ENCODE measurements around the gene PHPT1.

Gene PHPT1

GRCh38 chr9:136854842-136855460, 5.7 kb downstream of the PHPT1 start:
- TF ChIP-seq ZNF274 (IDR thresholded peaks at IDR 0.05; ENCODE audit: low read depth, low read length), result no peak
- no peak overlapping the region for H3K4me3 ChIP-seq (ENCODE audit: low read length)

- no peak for TF ChIP-seq ZNF274 (IDR thresholded peaks at IDR 0.05; ENCODE audit: low read depth, low read length)
- H3K4me3 ChIP-seq (ENCODE audit: low read length), result no peak overlapping the region
Measured at GRCh38 chr9:136855461-136856078, 6.4 kb downstream of the PHPT1 start.

- H3K4me3 ChIP-seq (ENCODE audit: low read length), result no peak overlapping the region
- TF ChIP-seq ZNF274 (IDR thresholded peaks at IDR 0.05; ENCODE audit: low read depth, low read length), result no peak
Measured at GRCh38 chr9:136856079-136856476, 6.9 kb downstream of the PHPT1 start.

DNA sequence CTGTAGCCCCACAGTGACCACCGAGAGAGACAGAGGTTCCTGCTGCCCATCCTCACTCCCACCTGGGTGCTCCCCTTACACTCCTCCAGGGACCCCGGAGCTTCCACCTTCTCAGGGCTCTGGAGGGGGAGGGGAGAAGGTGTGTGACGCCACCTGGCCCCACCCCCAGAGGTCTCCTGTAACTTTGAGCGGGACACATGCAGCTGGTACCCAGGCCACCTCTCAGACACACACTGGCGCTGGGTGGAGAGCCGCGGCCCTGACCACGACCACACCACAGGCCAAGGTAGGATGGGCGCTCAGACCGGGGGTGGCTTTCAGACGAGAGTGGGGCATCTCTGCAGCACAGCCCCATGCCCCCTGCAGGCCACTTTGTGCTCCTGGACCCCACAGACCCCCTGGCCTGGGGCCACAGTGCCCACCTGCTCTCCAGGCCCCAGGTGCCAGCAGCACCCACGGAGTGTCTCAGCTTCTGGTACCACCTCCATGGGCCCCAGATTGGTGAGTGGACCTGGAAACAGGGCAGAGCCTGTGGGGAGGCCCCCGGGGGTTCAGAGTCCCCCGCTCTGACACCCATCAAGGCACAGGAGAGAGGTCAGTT, 7.4 kb downstream of the PHPT1 start:
- H3K4me3 ChIP-seq (ENCODE audit: low read length), result no peak overlapping the region
- no peak for TF ChIP-seq ZNF274 (IDR thresholded peaks at IDR 0.05; ENCODE audit: low read depth, low read length)

- no peak overlapping the region for H3K4me3 ChIP-seq (ENCODE audit: low read length)
- no peak for TF ChIP-seq ZNF274 (IDR thresholded peaks at IDR 0.05; ENCODE audit: low read depth, low read length)
Measured at GRCh38 chr9:136857166-136857565, 8.0 kb downstream of the PHPT1 start.

DNA sequence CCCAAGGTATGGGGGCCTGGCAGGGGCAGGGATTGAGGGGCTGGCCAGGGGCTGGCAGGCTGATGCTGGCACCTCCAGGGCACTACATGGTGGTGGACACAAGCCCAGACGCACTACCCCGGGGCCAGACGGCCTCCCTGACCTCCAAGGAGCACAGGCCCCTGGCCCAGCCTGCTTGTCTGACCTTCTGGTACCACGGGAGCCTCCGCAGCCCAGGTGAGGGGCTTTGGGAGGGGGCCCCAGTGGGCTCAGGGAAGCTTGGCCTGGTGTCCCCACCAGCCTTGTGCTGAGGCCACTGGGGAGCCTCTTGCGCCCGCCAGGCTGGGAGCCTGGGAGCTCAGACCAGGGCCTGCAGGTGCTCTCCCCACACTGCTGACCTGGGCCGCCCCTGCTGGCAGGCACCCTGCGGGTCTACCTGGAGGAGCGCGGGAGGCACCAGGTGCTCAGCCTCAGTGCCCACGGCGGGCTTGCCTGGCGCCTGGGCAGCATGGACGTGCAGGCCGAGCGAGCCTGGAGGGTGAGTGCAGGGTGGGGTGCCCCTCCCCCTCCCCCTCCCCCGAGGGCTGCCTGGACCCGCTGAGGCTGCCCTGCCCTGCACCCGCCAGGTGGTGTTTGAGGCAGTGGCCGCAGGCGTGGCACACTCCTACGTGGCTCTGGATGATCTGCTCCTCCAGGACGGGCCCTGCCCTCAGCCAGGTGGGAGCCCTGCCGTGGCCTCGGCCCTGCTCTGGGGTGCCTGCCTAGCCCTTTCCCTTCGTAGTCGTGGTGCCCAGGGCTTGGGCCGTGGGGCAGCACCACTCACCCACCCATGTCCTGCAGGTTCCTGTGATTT, 8.6 kb downstream of the PHPT1 start:
- TF ChIP-seq ZNF274 (IDR thresholded peaks at IDR 0.05; ENCODE audit: low read depth, low read length), result no peak
- H3K4me3 ChIP-seq (ENCODE audit: low read length), result no peak overlapping the region

- TF ChIP-seq ZNF274 (IDR thresholded peaks at IDR 0.05; ENCODE audit: low read depth, low read length), result no peak
- no peak overlapping the region for H3K4me3 ChIP-seq (ENCODE audit: low read length)
Measured at GRCh38 chr9:136858452-136858843, 9.2 kb downstream of the PHPT1 start.

DNA sequence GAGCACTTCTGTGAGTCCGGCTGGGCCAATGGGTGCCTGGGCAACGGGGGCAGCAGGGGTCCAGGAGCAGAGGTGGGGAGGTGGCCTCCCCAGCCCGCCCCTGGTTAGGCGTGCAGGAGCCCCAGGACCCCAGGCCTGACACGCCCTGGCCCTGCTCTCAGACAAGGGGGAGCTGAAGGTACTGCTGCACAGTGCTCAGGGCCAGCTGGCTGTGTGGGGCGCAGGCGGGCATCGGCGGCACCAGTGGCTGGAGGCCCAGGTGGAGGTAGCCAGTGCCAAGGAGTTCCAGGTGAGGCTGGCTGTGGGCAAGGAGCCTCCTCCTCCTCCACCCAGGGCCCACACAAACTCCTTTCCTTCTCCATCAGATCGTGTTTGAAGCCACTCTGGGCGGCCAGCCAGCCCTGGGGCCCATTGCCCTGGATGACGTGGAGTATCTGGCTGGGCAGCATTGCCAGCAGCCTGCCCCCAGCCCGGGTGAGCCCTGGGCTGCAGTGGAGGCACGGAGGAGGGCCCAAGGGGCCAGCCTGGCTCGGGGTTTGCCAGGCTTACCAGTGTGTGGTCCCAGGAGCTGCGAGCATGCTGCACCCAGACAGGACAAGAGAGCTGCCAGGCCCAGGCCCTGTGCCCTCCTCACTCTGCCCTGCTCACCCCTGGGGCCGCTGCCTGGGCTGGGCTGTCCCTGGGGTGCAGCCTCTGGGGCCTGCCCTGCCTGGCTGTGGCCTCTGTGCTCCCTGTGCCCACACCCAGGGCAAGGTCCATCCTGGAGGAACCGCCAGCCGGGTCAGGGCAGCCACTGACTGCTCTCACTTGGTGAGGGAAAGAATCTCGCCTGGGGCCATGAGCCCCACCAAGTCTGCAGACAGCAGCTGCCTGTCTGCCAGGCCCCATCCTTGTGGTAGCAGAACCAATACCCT, 9.9 kb downstream of the PHPT1 start:
- no peak overlapping the region for H3K4me3 ChIP-seq (ENCODE audit: low read length)
- TF ChIP-seq ZNF274 (IDR thresholded peaks at IDR 0.05; ENCODE audit: low read depth, low read length), result no peak

GRCh38 chr9:136860529-136860928, 11.3 kb downstream of the PHPT1 start:
- H3K4me3 ChIP-seq (ENCODE audit: low read length), result no peak overlapping the region
- TF ChIP-seq ZNF274 (IDR thresholded peaks at IDR 0.05; ENCODE audit: low read depth, low read length), result no peak

GRCh38 chr9:136860933-136861873, 12.0 kb downstream of the PHPT1 start:
- no peak for TF ChIP-seq ZNF274 (IDR thresholded peaks at IDR 0.05; ENCODE audit: low read depth, low read length)
- H3K4me3 ChIP-seq (ENCODE audit: low read length), result no peak overlapping the region

DNA sequence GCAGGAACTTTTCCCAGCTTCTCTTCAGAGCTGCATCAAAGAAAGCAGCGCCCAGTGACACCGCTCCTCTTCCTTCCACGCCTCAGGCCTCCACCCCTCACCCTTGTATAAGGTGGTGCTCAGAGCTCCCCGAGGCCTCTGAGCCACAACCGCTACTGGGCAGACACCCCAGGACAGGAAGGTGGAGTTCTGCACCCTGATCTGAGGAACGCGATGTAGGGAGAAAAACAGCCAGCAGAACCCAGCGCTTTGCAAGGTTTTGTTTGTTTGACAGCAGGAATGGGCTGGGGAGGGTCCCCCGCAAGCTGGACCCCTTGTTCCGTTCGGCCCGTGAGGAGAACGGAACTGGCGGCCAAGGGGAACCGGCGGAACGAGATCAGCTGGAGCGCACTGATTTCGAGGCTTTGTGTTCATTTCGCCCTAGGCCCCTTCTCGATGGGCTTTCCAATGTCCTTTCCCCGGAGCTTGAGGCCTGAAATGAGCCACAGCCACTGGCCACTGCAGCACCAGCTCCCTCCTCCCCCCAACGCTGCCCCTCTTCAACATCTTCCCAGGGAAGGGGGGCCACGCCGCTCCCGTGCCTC, 12.8 kb downstream of the PHPT1 start:
- no peak for TF ChIP-seq ZNF274 (IDR thresholded peaks at IDR 0.05; ENCODE audit: low read depth, low read length)
- no peak overlapping the region for H3K4me3 ChIP-seq (ENCODE audit: low read length)

- H3K4me3 ChIP-seq (ENCODE audit: low read length), result no peak overlapping the region
- no peak for TF ChIP-seq ZNF274 (IDR thresholded peaks at IDR 0.05; ENCODE audit: low read depth, low read length)
Measured at GRCh38 chr9:136862849-136863622, 13.8 kb downstream of the PHPT1 start.

All from GM08714 (cell line).